NCI-H460 (cell line): ENCODE data around the gene NRK. TPM values are rescaled to one million over a fixed set of nuclear protein-coding genes. Genes with fewer than 3 reads are reported as not detected.
"Not testable (repeated sequence)": the region's sequence is repeated elsewhere in the genome, so short reads cannot be mapped to it uniquely, and the experiment has no call there.

ENCODE experiments used
- DNase-seq: peaks from one replicate; pipeline ENCODE4 v3.0.0-alpha.2; 2016; ENCODE audit warnings: low read depth; ENCODE audit errors: extremely low read depth
- total RNA-seq: library from RNA; depleted of rRNA; stranded (reverse); fragments of >200 nt; shearing (Covaris generic); gene quantifications from 2 replicates; pipeline ENCODE4 v1.2.3, GENCODE V29; 2014

NRK gene
- total RNA-seq, 1 experiment from 2014 or later, result not detected

DNA sequence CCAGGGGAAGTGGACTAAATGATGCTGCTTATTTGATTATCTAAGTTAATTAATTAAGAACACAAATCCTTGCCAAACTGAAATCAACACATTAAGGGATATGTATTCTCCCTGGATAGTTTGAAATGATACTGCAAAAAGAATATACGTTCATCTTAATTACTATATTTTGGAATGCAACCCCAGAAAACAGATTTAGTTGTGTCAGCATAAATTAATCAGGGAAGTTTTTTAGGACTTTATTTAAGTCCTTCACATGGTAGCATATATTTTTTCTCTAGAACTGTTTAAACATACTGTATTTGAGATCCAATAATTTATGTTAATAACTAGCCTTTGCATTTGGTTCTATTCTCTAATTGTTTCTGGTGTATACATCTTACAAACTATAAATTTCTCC is 52.5 kb downstream of the NRK start:
- no peak for DNase-seq

DNA sequence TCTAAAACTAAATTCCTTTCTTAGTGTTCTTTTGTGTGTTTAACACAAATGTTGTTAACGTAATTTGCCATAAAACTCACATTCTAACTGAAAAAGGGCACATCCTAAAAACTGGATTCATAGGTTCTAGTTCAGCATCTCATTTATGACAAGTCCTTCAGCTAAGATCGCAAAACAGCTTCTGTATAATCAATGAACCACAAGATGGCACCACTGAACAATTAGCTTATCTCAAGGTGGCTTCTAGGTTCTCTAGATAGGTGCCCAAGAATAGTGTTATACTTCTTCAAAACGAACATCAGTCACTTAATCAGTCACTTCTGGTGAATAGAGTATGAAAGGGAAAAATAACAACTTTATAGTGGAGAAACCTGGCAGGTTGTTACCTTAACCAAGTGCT is 54.3 kb downstream of the NRK start:
- DNase-seq, result no peak

DNA sequence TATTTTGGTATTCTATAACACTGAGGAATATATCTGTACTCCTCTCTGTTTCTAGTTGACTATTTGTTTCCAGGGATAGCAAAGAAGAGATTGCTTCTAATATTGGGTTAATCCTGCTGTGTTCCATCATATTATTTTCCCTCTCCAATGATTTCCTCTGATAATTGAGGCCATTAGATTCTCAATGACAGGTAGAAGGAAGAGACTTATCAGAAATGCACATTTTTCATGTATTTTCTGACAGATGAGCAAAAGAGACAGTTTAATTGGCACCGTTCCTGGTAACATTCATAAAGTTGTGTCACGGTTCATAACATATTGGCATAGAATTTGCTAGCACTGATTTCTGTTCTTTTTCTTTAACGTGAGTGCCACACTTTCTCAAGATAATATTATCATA is 58.2 kb downstream of the NRK start:
- DNase-seq, result no peak

DNA sequence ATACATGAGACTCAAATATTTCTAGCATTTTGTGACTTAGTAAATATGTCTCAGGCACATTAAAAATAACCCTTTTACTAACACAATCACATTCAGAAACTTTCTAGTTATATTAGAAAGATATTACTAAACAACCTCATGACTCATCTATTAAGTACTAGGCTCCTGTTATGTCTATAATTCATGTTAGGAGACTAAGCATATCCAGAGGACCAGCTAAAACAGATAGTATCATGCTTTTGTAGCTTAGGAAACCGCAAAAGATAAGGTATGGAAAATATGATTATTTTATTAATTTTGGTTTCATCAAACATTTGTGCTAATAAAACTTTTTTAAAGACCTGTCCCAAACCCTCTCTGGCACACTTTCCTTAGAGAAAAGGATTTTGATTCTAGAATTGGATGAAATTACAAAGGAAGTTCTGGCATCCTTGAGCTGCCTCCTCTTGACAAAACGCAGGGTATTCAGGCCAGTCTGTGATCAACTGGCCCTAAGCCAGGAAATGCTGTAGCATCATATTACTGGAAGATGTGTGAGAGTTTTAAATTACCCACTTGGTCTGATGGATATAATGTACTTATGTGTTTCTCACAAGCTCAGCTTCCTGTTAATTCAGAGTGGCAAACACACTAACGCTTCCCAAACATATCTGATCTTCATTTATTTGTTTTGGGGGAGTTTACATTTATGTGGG is 60.4 kb downstream of the NRK start:
- no peak for DNase-seq

DNA sequence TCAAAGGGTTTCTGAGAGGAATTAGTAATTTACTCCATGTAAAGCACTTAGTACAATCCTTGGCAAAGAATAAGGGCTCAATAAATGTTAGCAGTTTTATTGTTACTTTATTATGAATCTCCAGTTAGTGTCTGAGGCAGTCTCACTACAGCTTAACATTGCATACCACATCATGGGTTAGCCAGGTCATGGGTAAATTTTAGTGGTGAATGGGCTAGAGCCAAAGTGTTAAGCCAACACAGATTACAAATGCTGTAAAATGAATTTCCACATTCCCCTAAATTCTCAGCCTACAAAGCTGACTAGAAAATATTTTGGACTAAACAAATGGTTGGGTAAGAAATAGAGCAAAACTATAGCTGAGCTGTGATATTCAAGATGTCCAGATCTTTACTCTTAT is 72.4 kb downstream of the NRK start:
- DNase-seq, result no peak

DNA sequence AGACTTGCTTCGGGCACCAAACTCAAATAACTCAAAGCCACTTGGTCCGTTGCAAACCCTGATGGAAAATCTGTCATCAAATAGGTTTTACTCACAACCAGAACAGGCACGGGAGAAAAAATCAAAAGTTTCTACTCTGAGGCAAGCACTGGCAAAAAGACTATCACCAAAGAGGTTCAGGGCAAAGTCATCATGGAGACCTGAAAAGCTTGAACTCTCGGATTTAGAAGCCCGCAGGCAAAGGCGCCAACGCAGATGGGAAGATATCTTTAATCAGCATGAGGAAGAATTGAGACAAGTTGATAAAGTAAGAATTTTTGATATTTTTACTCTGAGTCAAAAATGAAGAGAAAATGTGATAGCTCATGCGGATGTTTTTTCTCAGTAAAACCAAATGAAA is 87.2 kb downstream of the NRK start:
- no peak for DNase-seq

DNA sequence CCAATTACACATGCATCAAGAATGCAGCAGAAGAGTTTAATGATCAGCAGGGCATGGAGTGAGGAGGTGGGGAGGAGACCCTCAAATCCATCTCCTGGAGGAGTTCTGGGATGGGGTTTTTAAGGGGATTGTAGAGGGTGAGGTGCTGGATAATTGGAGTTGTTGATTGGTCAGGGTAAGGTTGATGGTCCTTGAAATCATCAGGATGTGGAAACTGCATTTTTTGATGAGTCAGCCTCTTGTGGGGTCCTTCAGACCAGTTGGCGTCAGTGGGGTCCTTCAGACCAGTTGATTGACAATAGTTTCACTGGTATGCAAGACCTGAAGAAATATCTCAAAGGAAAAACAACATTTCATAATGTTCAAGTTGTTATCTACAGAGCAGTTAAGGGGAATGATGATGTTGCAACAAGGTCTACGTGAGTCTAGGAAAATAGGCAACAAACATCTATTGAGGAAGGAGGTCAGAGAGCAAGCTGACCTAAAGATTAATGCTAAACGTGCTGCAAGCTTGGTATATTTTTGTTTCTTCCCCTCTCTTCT is 88.3 kb downstream of the NRK start:
- DNase-seq, result no peak

DNA sequence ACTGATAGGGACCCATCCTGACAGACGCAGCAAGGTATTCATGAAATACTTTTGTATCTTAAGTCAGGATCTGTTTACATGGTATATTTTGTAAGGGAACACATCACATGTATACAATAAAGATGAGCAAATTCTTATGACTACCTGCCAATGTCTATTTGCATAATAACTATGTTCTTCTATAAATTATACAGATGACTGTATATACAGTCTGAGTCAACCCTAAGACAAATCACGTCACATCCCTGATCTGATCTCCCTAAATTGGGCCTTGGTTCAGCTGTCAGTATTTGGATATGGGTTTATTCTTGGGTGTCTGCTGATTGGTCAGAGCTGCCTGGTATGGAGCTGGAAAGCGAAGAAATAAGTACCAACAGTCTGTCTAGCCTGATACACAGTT is 122.9 kb downstream of the NRK start:
- DNase-seq, result no peak

DNA sequence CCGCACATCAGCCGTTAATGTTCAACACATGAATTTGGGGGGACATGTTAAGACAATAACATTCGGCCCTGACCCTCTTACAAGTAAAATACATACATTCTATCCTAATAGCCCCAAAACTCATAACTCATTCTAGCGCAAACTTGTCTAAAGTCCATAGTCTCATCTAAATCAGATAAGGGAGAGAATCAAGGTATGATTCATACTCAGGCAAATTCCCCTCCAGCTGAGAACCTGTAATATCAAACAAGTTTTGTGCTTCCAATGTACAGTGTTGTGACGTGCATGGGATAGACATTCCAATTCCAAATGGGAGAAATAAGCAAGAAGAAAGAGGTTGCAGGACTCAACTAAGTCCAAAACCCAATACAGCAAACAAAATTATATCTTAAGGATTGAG is 147.1 kb downstream of the NRK start:
- DNase-seq, result no peak

DNA sequence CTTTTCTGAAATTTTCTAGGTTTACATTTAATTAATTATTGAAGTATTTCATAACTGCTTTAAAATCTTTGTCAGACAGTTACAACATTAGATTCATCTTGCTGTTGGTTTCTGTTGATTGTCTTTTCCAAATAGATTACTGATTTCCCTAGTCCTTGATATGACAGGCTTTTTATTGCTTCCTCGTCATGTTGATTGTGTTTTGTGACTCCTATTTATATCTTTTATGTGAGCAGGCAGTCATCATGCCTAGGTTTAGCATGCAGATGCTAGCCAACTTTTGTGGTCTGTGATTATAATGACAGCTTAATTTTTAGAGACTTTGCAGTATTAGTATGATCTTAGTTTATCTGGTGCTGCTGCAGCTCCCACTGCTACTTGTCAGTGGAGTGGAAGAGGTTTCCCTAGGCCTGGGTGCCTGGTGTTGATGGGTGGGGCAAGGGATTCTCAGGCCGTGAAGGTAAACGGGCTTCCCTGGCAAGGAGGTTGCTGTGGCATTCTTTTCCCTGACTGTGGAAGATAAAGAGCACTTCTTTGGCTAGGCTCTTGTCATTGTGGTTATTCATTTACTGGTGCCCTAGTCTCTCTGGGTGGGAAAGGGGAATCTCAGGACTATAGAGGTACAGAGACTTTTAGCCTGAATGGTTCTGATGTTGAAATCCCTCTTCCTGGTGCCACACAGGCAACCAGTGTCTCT is 150.5 kb downstream of the NRK start:
- DNase-seq, result no peak

DNA sequence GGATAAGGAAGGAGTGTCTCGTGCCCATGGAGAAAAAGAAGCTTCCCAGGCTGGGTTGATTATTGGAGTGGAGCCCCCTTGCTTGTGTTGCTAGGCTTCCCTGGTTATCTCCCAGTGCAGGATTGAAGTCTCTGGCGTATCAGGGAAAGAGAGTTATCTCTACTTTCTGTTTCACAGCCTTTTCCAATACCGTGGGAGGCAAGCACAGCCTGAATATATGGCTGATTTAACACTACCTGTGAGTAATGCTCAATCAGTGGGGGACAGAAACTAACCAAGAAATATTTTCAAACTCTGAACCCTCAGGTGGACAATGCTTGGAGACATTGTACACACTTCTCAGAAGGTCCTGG is 151.0 kb downstream of the NRK start:
- no peak for DNase-seq

DNA sequence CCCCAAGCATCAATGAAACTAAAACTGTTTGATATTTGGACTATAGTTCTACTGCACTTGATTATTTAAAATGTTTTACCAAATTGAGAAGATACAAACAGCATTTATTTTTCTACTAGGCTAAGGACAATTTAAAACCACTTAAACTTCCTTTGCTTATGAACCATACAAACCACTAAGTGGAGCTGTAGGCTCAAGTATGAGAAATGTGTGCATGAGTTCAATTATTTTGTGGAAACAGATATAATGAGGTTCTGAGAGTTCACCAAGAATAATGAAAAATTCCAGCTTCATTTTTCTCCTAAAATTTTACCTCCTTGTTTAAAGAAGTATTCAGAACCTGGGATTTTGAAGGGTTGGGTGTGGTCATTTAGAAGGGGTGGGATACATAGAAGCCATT is 153.0 kb downstream of the NRK start:
- no peak for DNase-seq

DNA sequence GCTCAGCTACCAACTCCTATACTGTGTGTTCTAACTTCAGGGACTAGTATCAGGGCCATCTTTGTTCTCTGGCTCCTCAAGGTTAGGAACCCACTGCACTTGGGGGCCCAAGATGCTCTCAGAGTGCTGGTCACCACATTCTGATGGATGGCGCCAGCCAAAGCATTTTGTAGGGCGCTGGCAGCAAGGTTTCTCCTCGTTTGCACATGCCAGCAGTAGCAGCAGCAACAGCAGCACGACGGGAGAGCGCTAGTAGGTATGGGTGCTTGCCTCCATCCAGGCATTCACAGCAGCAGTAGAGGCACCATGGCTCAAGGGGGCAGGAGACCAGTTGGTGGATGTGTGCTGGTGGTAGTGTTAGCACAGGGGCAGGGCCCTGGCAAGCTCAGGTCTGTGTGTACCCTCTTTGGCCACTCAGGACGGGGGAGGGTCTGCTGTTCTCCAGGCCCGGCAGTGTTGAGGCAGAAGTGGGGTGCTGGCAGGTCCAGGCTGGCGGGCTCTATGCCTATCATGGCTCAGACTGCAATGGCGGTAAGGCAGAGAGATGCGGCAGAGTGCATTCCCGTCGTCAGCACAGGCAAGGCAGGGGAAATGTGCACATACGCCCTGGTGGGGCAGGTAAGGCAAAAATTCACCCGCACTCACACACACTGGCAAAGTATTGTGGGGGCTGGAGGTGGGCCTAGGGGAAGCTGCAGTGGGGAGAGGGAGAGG is 159.6 kb downstream of the NRK start:
- DNase-seq, result no peak

DNA sequence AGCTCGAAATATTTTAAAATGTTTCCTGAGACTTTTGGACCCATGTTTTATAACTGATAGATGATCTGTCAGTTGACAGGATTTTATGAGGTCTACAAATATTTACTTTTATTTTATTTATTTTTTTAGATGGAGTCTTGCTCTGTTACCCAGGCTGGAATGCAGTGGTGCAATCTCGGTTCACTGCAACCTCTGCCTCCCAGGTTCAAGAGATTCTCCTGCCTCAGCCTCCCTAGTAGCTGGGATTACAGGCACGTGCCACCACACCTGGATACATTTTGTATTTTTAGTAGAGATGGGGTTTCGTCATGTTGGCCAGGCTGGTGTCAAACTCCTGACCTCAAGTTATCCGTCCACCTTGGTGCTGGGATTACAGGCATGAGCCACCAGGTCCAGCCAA is 166.1 kb downstream of the NRK start:
- not testable (repeated sequence) for DNase-seq

DNA sequence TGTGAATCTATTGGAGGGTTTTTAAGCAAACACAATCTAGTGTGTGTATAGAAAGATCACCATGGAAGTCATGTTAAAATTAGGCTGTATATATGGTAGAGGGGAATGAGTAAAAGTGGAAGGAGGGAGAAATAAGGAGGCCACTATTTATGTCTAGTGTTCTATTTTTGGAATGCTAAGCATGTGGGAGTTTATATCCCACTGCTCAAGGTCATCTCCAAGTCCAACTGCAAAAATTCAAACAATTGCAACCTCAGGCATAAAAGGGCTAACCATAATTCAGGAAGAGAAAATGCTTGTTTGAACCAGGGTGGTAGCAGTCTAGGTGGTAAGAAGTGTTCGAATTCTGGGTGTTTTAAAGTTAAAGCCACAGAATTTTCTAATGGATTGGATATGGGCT is 177.0 kb downstream of the NRK start:
- no peak for DNase-seq

DNA sequence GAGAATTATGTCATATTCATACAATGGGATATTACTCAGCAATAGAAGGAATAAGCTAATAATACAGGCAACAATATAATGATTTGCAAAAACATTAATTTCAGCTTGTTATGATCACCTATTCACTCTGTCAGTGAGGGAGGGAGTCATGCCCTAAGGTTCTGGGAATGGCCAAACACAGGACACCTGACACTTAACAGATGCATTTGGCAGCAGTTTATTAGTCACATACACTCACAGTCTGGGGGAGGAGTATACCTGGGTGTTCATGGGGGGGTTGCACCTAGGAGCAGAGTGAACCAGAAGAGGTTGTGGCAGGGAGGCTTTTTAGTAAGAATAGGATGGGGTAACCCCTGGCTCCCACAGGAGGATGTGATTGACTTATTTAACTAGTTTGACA is 177.9 kb downstream of the NRK start:
- DNase-seq, result no peak

DNA sequence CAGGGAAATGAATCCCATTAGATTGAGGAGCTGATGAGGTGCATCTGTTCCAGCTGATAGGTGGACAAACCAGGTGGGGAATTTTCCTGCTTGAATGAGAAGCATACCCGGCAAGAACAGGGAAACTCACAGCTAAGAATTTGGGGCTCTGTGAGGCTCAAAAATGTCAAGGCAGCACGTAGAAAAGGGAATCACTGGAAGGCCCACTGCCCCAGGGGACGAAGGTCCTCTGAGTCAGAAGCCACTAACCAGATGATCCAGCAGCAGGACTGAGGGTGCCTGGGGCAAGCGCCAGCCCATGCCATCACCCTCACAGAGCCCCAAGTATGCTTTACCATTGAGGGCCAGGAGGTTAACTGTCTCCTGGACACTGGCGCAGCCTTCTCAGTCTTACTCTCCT is 178.3 kb downstream of the NRK start:
- not testable (repeated sequence) for DNase-seq

DNA sequence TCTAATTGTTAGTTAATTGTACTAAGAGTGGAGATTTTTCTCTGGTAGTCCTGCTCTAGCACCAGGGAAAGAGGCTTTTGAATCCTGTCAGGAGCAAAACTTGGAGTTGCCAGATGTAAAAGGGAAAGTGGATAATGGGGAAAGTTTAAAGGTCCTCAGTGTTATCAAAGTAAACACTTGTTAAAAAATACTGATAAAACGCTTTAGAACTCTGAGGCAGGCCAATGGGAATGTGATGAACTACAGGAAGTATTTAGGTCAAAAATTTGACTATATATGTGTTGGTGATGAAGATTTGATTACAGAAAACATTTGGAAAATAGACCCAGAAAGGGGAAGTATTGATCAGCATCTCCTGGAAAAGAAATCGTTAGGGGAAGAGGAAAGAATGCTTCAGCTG is 183.3 kb downstream of the NRK start:
- no peak for DNase-seq

DNA sequence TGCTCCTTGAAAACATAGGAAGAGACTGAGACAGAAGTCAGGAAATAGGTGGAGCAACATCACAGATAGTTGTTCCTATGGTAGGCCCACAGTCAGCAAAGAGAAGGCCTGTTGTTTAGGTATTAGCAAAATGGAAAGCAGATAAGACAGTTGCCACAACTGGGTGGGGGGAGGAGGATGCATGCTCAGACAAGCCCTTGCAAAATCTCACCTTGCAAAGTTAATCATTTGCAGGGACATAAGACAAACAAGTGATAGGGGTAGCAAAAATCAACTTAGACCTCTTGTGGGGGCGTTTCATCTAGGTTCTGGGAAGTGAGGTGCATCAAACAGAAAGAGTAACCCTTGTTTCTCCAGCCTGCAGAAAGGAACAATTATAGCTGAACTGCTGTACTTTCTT is 185.5 kb downstream of the NRK start:
- DNase-seq, result no peak
